ENCODE results near the gene TMEM123.
"Not testable (repeated sequence)": the region's sequence is repeated elsewhere in the genome, so short reads cannot be mapped to it uniquely, and the experiment has no call there.

TMEM123 gene

DNA sequence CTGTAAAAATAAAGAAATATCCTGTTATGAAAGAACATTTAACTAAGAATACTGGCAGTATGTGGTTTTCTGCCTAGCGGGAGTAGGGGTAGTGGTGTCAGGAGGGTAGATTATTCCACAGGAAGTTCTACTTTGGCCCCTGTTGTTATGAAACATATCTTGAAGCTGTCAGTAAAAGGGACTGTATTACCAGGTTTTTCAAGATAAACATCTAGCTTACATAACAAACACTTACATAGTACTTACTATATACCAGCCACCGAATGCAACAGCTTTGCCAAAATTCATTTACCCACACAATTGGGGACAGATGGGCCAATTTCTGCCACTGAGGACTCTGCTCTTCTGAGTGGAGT is 3.7 kb downstream of the TMEM123 start:
- DNase-seq, result peak; percentile 37 to 50

- no peak for DNase-seq
Measured at GRCh38 chr11:102447941-102448868, 4.4 kb downstream of the TMEM123 start.

GRCh38 chr11:102447193-102447592 is 5.4 kb downstream of the TMEM123 start:
- DNase-seq, result peak; percentile 71 to 73

GRCh38 chr11:102446606-102447005 is 6.0 kb downstream of the TMEM123 start:
- no peak for DNase-seq

GRCh38 chr11:102444693-102445092 is 7.9 kb downstream of the TMEM123 start:
- DNase-seq, result not testable (repeated sequence)

- DNase-seq, result not testable (repeated sequence)
Measured at GRCh38 chr11:102444142-102444541, 8.4 kb downstream of the TMEM123 start.

- not testable (repeated sequence) for DNase-seq
Measured at GRCh38 chr11:102439063-102439363, 13.6 kb downstream of the TMEM123 start.

DNA sequence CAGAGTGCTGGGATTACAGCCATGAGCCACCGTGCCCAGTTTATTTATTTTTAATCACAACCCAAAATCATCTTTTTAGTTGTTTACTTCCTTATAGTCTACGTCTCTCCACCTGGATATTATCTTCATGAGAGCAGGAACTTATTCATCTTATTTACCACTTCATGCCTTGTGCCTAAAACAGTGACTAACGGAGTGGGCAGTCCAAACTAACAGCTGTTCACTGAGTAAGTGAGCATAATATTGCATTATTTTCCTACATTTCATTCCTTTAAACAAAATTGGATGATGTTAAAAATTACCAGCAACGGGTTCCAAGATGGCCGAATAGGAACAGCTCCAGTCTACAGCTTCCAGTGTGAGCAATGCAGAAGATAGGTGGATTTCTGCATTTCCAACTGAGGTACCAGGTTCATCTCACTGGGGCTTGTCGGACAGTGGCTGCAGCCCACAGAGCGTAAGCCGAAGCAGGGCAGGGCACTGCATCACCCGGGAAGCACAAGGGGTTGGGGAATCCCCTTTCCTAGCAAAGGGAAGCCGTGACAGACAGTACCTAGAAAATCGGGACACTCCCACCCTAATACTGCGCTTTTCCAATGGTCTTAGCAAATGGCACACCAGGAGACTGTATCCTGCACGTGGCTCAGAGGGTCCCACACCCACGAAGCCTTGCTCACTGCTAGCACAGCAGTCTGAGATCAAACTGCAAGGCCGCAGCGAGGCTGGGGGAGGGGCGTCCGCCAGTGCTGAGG is 14.1 kb downstream of the TMEM123 start:
- no peak for DNase-seq

- DNase-seq, result no peak
Measured at GRCh38 chr11:102437727-102438126, 14.8 kb downstream of the TMEM123 start.

GRCh38 chr11:102436976-102437375 is 15.6 kb downstream of the TMEM123 start:
- no peak for DNase-seq

DNA sequence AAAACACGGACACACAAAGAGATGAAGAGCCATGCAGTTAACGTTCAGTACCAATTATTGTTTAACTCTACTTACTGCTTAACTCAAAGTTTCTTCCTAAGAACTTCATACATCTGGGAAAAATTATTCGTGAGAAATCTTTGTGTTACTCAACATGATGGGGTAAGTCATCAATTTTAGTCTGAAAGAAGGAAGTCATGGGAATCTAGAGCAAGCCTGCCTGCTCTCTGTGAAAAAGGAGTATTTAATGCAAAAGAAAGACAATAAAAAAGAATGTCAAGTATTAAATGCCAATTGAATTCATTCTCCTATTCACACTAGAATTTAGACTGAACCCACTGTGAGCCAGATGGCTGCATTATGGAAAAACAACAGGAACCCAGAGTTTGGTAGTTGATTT is 16.0 kb downstream of the TMEM123 start:
- peak; percentile 37 to 61 for DNase-seq

GRCh38 chr11:102435688-102436087 is 16.9 kb downstream of the TMEM123 start:
- no peak for DNase-seq

- DNase-seq, result not testable (repeated sequence)
Measured at GRCh38 chr11:102433571-102433970, 19.0 kb downstream of the TMEM123 start.

DNA sequence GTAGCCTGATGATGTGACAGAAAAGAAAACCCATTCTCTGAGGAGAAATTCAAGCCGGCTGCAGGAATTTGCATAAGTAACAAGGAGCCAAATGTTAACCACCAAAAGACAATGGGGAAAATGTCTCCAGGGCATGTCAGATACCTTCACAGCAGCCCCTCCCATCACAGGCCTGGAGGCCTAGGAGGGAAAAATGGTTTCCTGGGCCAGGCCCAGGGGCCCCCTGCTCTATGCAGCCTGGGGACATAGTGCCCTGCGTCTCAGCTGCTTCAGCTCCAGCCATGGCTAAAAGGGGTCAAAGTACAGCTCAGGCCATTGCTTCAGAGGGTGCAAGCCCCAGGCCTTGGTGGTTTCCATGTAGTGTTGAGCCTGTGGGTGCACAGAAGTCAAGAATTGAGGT is 20.0 kb downstream of the TMEM123 start:
- not testable (repeated sequence) for DNase-seq

GRCh38 chr11:102431404-102431803 is 21.2 kb downstream of the TMEM123 start:
- DNase-seq, result no peak

DNA sequence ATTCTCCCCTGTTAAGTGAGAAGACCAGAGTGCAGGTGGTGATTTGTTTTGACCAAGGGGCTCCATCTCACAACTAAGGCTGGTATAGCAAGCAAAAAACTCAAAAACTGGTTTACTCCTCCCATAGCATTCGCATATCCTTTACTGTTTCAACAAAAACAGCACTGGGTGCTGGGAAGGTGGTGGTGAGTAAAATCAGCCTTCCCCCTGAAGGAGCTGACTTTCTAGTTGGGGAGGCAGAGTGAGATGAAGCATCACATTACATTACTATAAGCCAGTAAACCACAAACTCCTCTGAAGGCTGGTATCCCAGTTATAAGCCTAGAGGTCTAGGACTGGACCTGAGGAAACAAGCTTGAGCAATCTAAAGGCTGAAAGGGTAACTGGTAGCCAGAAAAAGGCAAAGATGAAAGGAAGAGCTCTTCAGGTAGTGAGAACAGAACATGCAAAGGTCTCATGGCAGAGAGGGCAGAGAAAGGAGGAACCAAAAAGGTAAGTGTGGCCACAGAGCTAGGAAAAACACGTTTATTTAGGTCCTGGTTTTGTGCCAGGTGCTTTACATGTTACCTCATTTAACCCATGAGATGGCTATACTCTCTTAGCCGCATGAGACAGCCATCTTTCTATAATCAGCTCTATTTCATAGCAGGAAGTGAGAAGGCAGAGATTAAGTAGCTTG is 22.3 kb downstream of the TMEM123 start:
- no peak for DNase-seq

DNA sequence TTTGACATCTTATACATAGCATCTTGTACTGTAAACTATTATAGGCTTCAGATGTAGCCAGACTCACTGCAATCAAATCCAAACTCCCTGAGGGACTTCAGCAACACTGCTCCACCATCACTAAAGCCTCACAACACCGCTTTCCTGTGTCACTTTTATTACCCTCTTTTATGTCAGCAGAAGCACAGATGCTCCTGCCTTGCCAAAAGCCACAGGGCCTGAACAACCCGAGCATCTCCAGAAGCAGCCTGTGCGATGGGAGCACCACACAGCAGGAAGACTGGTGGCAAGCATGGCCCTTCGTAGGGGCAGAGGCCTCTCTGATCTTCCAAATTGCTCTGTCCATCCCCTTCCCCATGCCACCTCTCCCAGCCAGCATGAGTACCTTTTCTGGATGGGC is 22.9 kb downstream of the TMEM123 start:
- DNase-seq, result no peak

- DNase-seq, result no peak
Measured at GRCh38 chr11:102429226-102429625, 23.3 kb downstream of the TMEM123 start.

DNA sequence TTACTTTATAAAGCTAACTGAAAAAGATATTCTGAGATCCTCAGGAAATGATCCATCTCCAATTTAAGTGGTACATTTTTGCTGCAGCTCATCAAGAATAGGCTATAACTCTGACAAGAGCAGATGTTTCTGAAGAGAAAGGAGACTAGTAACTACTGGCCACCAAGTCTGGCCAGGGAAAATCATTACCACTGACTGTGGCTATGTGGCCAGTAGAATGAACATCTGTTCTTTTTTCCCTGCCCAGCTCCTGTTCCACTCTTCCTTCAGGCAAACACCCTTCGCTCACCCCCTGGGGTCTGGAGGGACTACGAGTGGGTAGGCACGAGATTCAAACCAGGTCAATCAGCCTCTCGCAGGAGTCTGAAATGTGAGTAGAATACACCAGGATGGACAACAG is 23.9 kb downstream of the TMEM123 start:
- DNase-seq, result no peak

GRCh38 chr11:102427068-102427467 is 25.5 kb downstream of the TMEM123 start:
- peak; percentile 30 to 54 for DNase-seq

GRCh38 chr11:102426570-102426969 is 26.0 kb downstream of the TMEM123 start:
- DNase-seq, result no peak

- DNase-seq, result no peak
Measured at GRCh38 chr11:102426000-102426399, 26.6 kb downstream of the TMEM123 start.

- no peak for DNase-seq
Measured at GRCh38 chr11:102423936-102424335, 28.6 kb downstream of the TMEM123 start.

Measured in inflammatory macrophage (primary cell).